Esophagus mucosa (tissue), 1 donor: Measurements from ENCODE around the gene CAGE1. TPM values are rescaled to one million over a fixed set of nuclear protein-coding genes. Genes with fewer than 3 reads are reported as not detected.
A peak's percentile ranks its signal among the peaks of the same experiment; 100 is the strongest.
"Not testable (repeated sequence)": the region's sequence is repeated elsewhere in the genome, so short reads cannot be mapped to it uniquely, and the experiment has no call there.

ENCODE experiments used
- ATAC-seq: fragments of 200-7000 bp; cut with Tn5 transposase; one replicate; pipeline ENCODE4 v1.9.1; 2020
- total RNA-seq: library from RNA; stranded (reverse); gene quantifications from one replicate; pipeline ENCODE4 v1.2.4, GENCODE V29; 2023
- donor health status: DM: yes; HTN: yes; CAD: no.

CAGE1 gene
- total RNA-seq, 1 donor from 2014 or later, result 0.28 TPM

GRCh38 chr6:7338031-7338430 is 51.5 kb downstream of the CAGE1 start:
- no peak for ATAC-seq

- no peak for ATAC-seq
These were observed 54.0 kb downstream of the CAGE1 start for GRCh38 chr6:7335519-7335918.

- no peak for ATAC-seq
These were observed 54.9 kb downstream of the CAGE1 start for GRCh38 chr6:7334685-7335084.

- ATAC-seq, result peak; percentile 90
These were observed 57.3 kb downstream of the CAGE1 start for GRCh38 chr6:7332090-7332745.

GRCh38 chr6:7331452-7331851 is 58.1 kb downstream of the CAGE1 start:
- ATAC-seq, result no peak

GRCh38 chr6:7328243-7328642 is 61.3 kb downstream of the CAGE1 start:
- no peak for ATAC-seq

- no peak for ATAC-seq
These were observed 63.8 kb downstream of the CAGE1 start for GRCh38 chr6:7325750-7326149.

GRCh38 chr6:7324520-7324919 is 65.0 kb downstream of the CAGE1 start:
- ATAC-seq, result no peak

GRCh38 chr6:7323074-7323473 is 66.5 kb downstream of the CAGE1 start:
- ATAC-seq, result no peak

GRCh38 chr6:7321866-7322265 is 67.7 kb downstream of the CAGE1 start:
- not testable (repeated sequence) for ATAC-seq

GRCh38 chr6:7319406-7319805 is 70.1 kb downstream of the CAGE1 start:
- ATAC-seq, result not testable (repeated sequence)

- no peak for ATAC-seq
These were observed 72.0 kb downstream of the CAGE1 start for GRCh38 chr6:7317538-7317937.

GRCh38 chr6:7316658-7317533 is 72.6 kb downstream of the CAGE1 start:
- ATAC-seq, result no peak

- ATAC-seq, result no peak
These were observed 73.6 kb downstream of the CAGE1 start for GRCh38 chr6:7315948-7316365.

- ATAC-seq, result not testable (repeated sequence)
These were observed 74.2 kb downstream of the CAGE1 start for GRCh38 chr6:7315087-7315947.

GRCh38 chr6:7314414-7314813 is 75.1 kb downstream of the CAGE1 start:
- ATAC-seq, result no peak

- no peak for ATAC-seq
These were observed 75.9 kb downstream of the CAGE1 start for GRCh38 chr6:7313505-7314165.

- ATAC-seq, result peak; percentile 100
These were observed 76.7 kb downstream of the CAGE1 start, which contains the start of gene SSR1 for GRCh38 chr6:7312616-7313504. SSR1 (minus strand) TSS chr6:7313199; CDS start chr6:7313120, 79 bp downstream.

GRCh38 chr6:7311917-7312615 is 77.5 kb downstream of the CAGE1 start:
- no peak for ATAC-seq

- ATAC-seq, result no peak
These were observed 78.4 kb downstream of the CAGE1 start for GRCh38 chr6:7311176-7311575.

- no peak for ATAC-seq
These were observed 80.5 kb downstream of the CAGE1 start for GRCh38 chr6:7309050-7309449.
